EH (cell line): ENCODE data around the gene PTH1R.

Experiments used
- DNase-seq: peaks from one replicate; pipeline ENCODE4 v3.0.0-alpha.2; 2015; ENCODE audit warnings: low read depth

Gene PTH1R

DNA sequence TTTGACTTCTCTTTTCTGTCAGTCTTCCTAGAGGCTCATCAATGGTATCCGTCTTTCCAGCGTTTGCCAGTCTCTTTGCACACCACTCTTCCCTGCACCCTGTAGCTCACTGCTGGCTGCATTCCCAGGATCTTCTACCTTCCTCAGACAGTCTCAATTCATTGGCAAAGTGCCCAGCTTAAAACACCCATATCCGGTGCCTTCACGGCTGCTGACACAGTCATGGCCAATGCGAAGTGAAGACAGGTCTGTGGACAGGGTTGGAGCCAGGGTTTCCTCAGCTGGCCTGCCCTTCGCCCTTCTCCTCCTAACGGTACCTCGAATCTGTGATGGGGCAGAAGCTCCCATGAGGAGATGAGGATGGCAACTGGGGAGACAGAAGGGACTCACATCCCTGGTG is 36.1 kb downstream of the PTH1R start:
- peak; percentile 50 for DNase-seq

DNA sequence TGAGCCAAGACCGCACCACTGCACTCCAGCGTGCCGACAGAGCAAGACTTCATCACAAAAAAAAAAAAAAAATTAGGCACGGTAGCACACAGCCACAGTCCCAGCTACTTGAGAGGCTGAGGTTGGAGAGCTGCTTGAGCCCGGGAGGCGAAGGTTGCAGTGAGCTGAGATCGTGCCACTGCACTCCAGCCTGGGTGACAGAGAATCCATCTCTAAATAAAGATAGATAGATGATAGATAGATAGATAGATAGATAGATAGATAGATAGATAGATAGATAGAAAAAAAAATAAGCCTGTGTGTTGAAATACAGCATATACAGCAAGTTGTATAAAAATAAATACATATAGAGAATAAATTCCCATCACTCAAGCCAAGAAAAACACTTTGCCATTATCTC is 37.3 kb downstream of the PTH1R start:
- DNase-seq, result no peak

DNA sequence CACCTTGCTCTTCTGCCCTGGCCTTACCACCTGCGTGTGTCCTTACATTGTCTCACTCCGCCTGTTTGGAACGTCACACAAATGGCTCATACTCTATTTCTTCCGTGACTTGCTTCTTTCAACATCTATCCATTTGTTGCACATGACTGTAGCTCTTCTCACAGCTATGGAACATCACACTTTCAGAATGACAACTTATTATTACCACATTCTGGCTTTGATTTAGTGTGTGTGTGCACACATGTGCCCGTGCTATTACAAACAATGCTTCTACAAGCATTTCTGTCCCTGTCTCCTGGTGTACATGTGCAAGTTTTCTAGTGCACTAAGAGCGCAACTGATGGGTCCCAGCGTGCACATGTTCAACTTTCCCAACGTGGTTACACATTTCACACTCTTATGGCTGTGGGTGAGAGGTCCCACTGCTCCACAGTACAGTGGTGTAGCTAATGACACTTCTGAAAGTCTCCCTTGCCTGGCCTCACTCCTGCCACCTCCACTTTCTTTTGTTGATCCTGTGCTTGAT is 37.8 kb downstream of the PTH1R start:
- DNase-seq, result no peak

DNA sequence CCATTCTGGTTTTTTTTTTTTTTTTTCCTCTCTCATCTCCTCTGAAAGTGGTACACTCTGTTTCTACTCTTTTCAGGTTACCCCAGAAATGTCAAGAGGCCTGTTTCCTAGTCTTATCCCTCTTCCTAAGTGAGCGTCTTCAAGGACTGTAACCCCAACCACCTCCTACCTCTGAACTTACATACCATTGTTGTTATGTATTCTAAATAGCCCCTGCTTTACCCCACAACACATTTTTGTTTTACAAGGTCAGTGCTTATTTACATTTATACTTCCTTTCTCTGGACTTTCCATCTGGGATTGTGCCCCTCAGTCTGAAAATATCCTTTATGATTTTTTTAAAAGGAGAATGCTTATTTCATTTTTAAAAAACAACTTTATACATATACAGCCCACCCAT is 38.8 kb downstream of the PTH1R start:
- DNase-seq, result no peak

DNA sequence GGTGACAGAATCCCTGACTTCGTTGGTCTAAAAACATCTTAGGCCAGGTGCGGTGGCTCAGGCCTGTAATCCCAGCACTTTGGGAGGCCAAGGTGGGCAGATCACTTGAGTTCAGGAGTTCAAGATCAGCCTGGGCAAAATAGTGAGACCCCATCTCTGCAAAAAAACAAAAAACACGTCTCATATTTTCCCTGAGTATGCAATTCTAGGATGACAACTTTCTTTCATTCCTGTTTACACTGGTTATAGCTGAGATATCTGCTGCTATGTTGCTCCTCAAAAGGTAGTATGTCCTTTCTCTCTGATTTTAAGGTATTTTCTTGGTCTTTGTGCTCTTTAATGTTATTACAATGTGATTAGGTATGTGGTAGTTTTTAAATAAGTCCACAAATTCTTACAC is 39.3 kb downstream of the PTH1R start:
- no peak for DNase-seq

DNA sequence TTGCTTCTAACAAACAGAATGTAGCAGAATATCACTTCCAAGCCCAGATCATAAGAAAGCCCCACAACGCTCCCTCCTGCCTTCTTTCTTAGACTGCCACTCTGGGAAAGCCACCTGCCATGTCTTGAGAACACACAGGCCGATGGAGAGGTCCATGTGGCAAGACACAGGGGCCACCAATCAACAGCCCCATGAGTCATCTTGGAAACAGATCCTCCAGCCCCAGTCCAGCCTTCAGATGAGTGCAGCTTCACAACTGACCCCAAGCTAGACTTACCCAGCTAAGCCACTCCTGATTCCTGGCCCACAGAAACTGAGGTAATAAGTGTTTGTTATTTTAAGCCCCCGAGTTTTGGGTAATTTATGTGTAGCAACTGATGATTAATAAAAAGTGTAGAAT is 39.7 kb downstream of the PTH1R start:
- no peak for DNase-seq

DNA sequence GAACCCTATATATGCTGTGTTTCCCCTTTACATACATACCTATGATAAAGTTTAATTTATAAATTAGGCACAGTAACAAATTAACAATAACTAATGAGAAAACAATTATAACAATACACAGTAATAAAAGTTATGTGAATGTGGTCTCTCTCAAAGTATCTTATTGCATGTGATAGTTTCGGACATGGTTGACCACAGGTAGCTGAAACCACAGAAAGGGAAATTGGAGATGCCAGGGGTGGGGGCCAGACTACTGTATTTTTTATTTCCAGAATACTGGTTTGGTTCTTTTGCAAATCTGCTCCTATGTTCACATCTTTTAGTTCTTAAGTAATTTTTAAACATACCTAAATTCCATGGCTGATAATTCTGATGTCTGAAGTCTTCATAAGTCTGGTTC is 40.7 kb downstream of the PTH1R start:
- no peak for DNase-seq

DNA sequence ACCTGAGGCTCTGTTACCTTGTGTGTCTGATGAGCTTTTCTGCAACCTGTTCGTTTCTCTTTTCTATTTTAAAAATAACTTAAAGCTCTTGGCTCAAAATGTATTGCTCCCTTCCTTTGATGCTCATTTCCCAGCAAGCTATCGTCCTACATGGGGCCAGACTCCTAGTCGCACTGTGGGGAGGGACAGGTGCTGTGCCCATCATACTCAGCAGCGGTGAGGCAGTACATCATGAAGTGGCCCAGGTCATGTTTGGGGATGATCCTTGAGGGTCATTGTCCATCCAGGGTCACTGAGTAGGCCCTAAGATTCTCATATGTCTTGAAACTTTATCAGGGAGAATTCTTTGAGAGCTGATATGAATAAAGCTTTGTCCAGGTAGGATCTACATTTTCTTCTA is 41.1 kb downstream of the PTH1R start:
- DNase-seq, result no peak

DNA sequence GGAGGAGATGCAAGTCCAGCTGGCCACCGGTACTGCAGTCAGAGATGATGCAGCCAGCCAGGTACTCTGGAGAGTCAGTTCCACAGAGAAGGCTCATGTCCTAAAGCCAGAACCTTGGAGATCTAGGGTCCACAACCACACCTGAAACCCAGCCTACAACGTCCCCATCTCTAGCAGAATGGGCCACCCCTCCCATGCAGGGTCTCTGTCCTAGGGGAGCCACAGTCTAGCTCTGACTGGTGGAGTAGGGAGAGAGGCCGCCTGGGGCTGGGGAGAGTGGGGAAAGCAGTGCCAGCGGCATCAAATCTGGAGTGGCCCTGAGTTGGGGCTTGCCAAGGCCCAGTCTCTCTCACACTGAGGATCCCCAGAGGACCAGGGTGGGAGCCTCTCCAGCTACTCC is 43.5 kb downstream of the PTH1R start:
- DNase-seq, result no peak

DNA sequence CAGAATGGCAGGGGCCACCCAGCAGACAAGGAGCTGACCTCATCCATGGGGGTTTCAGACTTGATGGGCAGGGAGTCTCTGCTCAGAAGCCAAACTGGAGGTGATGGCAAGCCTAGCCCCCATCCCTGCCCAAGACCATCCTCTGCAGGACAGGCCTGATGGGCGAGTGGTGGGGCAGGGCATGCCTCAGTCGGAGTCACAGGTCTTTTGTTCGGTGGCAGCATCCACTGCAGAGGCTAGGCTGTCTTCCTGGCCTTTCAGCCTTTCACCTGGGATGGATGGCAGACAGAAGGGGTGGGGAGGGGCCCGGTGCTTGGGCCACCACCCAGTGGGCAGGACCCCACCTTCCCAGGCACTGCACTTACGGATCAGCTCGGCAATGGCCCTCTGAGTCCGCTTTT is 44.4 kb downstream of the PTH1R start:
- DNase-seq, result no peak

DNA sequence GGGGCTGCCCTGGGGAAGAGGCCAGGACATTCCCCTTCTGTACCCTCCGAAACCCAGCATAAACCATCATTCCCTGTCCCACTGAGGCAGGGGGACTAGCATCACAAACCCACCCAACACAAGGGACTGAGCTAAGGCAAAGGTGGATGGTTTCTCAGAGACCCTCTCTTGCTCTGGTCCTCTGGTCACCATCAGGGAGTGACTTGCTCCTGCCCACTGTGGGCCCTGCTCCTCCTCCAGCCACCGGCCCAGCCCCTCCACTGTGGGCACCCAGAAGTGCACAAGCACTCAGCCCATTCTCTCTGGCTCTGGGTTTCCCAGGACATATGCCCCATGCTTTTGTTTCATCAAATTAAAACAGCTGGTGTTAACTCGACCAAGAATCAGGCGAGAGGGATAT is 44.9 kb downstream of the PTH1R start:
- no peak for DNase-seq

DNA sequence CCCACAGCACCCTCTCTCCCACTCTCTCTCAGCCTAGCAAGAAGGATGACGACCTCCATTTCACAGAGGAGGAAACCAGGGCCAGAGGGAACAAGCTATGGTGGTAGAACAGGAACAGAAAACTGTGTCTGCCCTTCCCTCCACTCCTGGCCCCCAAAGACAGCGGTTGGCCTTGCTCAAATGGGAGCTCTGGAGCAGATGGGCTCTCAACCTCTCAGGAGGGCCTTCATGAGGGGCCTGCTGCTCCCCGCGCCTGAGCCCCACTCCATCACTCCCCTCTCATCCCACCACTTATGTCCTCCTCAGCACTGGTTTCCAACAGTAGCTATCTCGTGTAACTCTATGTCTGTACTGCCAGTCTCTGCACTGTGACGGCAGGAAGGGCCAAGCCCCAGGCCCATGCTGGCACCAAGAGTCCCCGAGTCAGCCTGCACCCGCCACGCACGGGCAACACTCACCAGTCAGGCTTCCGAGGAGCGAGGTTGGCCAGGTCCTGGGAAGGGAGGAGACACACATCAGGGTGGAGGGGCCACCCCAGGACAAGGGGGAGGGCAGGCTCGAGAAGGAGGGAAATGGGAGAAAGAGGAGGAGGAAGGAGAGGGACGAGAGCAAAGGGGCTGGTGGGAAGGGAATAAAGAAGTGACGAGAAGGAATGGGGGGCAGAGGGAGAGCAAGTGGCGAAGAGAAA is 45.5 kb downstream of the PTH1R start:
- DNase-seq, result no peak

DNA sequence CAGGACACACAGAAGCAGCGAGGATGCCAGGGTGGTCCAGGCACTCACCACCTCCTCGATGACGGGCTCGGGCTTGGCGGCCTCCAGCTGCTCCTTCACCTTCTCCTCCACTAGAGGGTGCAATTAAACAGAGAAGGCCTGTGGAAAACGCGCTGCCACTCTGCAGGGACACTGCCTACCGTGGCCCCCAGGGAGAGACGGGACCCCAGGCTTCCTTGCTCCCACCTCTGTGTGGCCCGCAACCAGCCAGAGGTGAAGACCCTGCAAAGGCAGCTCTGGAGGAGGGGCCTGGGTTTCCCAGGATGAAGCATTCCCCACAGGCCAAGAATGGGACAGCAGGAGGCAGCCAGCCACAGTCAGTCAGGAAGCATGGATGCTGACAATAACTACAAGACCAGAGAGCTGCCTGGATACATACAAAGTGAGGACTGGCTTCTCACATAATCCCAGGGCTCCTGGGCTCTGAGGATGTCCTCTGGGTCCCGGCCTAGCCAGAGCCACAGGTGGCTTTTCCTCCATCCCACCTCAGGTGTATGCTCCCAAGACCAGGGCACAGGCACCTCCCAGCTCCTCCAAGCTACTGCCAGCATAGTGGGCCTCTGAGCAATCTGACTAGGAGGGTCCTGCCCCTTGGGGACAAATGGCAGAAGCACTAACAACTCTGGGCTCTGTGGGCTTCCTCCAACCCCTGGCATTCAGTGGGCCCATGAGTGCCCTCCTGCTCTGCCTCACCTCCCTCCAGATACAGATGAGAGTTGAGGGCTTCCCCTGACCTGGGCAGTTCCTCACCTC is 46.2 kb downstream of the PTH1R start:
- peak; percentile 52 for DNase-seq

DNA sequence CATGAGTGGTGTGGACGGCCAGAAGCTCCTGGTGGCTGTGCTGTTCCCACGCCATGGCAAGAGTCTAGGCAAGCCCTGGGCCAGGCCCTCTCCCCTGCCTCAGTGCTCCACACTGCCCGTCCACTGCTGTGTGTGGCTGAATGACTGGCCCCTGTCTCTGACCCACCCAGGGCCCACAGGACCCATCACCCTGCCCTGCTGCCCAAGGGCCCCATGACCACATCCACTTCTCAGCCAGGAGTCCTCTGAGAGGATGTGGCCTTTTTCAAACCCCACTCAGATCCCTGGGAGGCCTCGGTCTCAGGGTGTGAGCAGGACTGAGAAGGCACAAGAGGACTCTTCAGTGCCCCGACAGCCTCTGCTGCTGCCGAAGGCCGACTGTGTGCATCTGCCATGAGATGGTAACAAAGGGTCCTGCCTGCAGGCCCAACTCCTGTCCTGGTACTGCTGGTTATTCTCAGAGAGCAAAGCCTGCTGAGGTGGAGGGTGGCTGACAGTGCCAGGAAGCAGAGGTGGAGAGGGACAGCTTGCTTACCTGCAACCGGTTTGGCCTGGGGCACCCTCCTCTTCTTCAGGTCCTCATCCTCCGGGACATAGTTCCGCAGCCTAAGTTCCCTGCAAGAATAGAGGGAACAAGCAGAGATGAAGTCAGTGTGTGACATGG is 47.5 kb downstream of the PTH1R start:
- no peak for DNase-seq

DNA sequence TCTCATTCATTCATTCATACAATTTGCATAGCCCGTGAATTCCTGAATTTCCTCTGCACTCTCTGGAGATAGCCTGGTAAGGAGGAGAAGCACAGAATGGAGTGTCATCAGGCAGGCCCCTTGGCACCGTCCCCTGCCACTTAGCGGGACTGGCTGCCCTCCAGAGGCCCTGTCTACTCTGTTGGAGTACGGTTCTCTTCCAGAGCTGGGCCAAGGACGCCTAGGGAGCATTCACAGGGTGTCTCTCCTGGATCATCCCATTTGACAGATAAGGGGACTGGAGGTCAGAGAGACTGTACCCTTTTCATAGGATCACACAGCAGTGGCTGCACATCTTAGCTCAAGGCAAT is 48.0 kb downstream of the PTH1R start:
- no peak for DNase-seq

DNA sequence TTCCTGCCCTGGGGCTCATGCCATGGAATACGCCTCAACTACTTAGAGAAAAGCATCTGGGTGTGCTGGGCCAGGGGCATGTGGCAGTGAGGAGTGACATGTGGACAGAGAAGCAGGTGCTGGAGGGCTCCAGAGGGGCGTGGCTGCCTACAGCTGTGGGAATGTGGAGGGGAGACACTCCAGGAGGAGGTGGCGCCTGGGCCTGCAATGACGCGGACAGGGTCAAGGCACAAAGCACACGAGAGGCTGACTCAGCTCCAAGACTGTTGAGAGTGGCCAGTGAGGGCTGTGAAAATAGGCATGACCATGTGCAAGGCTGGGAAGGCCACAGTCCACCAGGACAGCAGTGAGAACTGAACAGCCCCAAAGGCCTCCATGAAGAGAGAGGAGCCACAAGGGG is 48.5 kb downstream of the PTH1R start:
- DNase-seq, result peak; percentile 69

DNA sequence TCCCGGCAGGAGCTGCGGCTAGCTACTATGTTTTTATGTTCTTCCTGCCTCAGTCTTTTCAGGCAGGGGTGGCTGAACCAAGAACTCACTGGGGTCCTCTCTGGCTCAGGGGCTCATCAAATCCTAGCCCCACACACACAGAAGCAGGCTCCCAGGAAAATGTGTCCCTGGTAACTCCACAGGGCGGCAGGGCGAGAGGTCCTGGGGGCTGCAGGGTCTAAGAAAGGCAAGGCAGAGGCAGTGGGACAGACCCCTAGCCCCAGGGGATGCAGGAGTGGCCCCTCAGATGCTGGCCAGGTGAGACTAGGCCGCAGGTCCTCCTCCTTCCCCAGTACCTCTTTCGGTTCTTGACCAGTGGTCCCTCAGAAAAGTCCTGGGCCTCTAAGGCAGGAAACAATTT is 48.9 kb downstream of the PTH1R start:
- DNase-seq, result no peak

DNA sequence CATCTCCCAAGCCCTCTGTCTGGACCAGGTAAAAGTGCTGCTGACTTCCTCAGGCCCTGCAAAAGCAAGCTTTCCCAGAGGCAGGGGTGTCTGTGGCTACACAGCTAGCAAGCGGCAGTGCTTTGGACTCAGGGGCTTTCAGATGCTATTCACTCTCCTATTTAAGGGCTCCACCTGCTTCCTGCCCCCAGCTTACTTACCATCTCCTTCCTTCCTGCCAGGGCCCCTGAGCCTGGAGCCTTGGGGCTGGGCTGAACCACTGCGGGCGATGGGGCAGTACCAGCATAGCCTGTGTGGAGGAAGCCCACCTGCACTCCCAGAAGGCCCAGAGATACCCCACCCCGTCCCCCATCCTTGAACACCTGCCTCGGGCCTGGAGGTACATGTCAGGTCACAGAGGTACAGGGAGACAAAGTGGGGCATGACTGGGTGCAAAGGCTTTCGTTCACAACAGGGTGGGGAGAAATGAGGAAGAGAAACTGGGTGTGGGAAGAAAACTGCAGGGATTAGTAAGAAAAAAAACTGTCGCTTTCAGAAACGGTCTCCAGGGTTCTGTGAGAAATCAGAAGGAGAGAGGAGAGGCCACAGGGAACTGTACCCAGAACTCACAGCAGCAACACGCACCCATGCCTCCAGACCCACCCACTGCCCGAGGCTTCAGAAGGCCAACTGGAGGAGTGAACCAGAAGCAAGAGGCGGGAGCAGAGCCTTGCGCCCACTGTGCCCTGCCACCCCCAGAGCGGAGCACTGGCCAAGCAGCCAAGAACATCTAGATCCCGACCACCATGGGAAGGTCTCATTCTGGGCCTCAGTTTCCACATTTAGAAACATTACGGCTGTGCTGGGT is 49.6 kb downstream of the PTH1R start:
- no peak for DNase-seq

DNA sequence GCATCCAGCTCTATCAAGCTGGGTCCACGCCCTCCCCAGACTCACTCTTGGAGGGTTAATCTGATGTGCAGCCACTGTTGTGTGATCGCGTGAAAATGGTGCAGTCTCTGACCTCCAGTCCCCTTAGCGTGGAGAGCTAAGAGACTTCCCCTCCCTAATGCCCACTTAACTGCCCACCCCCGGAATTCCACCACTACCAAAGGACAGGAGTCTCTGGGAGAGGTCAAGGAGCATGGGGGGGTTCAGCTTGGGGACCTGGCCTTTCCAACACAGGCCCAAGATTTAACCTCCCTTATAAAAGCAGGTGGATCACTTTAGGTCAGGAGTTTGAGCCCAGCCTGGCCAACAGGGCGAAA is 50.2 kb downstream of the PTH1R start:
- DNase-seq, result no peak

DNA sequence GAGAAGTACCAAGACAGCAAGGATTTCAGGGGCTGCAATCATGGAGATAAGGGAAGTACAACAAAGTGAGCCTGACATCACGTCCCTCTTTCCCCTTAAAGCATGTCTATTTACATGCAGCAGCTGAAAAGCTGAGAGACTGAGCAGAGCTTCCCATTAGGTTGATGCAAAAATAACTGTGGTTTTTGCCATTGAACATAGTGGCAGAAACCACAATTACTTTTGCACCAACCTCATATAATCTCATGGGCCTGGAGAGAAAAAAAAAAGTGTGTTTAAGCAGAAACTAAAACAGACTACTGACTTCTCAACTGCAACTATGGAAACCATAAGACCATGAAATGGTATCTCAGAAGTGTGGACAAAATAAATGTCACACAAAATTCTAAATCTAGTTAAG is 50.8 kb downstream of the PTH1R start:
- DNase-seq, result no peak

DNA sequence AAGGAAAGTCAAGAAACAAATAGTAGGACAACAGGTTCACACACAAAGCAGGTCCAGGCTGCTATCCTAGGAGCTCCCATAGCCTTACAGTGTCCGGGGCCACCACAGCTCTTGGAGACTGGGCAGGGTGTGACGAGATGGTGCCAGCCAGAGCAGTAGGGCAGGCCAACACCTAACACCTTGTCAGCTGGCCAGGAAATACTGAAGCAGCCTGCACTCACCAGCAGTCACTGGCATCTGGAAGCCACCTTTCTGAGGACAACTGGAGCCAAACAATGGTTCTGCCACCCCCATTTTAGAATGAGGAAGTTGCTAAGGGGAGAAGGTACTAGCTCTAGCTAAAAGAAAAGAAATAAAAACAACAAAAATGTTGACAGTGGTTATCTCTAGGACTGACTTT is 51.8 kb downstream of the PTH1R start:
- no peak for DNase-seq

DNA sequence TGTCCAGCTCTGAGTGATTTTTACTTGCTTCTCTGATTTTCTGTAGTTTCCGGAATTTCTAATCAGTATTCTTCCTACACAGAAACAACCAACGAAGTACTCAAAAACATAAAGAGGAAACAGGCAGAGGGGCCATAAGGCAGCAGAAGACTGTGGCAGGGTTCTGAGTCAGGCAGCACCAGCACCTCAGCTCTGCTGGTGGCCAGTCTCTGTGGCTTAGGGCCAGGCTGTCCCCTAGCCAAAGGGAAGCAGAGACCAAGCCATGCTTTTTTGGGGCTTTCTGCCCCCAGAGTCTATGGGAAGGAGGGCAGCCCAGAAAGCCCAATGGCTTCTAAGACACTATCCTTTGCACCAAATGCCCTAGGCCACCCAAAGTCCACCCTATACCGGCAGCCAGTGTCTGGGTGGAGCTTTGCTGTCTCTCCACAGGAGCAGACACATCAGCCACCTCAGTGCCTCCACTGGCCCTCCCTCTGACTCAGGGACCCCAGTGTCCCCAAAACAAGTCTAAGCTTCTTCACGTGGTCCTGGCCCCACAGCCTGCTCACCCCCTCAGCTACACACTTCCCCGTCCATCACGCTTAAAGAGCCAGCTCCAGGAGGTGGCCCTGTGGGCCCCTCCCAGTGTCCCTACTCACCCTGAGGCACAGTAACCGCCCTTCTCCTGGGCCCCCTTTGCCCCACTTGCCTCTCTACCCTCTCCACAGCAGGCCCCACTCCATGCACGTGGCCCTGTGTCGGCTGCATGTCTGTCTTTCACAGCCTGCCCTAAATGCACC is 52.8 kb downstream of the PTH1R start:
- DNase-seq, result peak; percentile 51
